H1 (cell line): ENCODE data around the gene IQCH. TPM values are rescaled to one million over a fixed set of nuclear protein-coding genes. Genes with fewer than 3 reads are reported as not detected.

Experiments used
- BRCA1 ChIP-seq: IDR thresholded peaks from 2 replicates; pipeline ENCODE4 v1.6.1; 2012; ENCODE audit warnings: low read depth, low read length, improper control_type of control experiment
- POLR2AphosphoS5 ChIP-seq: IDR thresholded peaks from 2 replicates; pipeline ENCODE4 v1.6.1; 2011; ENCODE audit warnings: low read depth, low read length
- SP1 ChIP-seq: IDR thresholded peaks from 2 replicates; pipeline ENCODE4 v1.6.1; 2011; ENCODE audit warnings: low read depth, low read length
- polyA plus RNA-seq, 7 experiments: library from polyadenylated mRNA; depleted of rRNA in 3 of 7; stranded (reverse) in 5 of 7; unstranded in 2 of 7; fragments of >200 nt in 5 of 7; fragments of 200-250 nt in 2 of 7; gene quantifications; 1 replicate in 5 of 7; 2 replicates in 1 of 7; 4 replicates in 1 of 7; pipeline versions ENCODE4 v1.2.1 to v1.2.3, GENCODE V29; 2011 to 2013; ENCODE audit warnings: missing spikeins in 2 of 7, mixed read lengths in 2 of 7
- total RNA-seq: library from RNA; stranded (reverse); fragmentation: NEBNext Ultra II Directional; extraction: Animal tissue kit (Norgen Biotek cat#: 25700); gene quantifications from 2 replicates; pipeline ENCODE4 v1.2.1, GENCODE V29; 2021
- TF ChIP-seq, protein P1 (sequence below): fragments of 300-600 bp; sonication (generic); IDR thresholded peaks from 2 replicates; pipeline ENCODE4 v1.7.1; 2012; ENCODE audit warnings: low read length, moderate library complexity, mild to moderate bottlenecking, inconsistent platforms; ENCODE audit not compliant: insufficient replicate concordance

IQCH gene
- total and polyA plus RNA-seq, 2 of the 8 experiments (the other 6 are each of a cell fraction or from before 2014, with no cell fraction given): 0.60 to 1.9 TPM

DNA sequence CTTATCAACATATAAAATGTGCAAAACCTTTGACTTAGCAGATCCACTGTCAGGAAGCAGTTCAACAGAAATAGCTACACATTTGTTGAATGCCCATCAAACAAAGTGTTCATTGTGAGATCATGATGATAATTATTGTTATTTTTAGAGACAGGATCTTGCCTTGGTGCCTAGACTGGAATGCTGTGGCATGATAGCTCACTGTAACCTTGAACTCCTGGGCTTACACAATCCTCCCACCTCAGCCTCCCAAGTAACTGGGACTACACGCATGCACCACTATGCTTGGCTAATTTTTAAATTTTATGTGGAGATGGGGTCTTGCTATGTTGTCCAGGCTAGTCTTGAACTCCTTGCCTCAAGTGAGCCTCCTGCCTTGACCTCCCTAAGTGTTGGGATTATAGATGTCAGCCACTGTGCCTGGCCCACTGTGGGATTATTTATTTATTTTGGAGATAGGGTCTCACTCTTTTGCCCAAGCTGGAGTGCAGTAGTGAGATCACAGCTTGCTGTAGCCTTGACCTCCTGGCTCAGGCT lies 296.7 kb downstream of the IQCH start (continued):
- TF ChIP-seq, protein P1, sequence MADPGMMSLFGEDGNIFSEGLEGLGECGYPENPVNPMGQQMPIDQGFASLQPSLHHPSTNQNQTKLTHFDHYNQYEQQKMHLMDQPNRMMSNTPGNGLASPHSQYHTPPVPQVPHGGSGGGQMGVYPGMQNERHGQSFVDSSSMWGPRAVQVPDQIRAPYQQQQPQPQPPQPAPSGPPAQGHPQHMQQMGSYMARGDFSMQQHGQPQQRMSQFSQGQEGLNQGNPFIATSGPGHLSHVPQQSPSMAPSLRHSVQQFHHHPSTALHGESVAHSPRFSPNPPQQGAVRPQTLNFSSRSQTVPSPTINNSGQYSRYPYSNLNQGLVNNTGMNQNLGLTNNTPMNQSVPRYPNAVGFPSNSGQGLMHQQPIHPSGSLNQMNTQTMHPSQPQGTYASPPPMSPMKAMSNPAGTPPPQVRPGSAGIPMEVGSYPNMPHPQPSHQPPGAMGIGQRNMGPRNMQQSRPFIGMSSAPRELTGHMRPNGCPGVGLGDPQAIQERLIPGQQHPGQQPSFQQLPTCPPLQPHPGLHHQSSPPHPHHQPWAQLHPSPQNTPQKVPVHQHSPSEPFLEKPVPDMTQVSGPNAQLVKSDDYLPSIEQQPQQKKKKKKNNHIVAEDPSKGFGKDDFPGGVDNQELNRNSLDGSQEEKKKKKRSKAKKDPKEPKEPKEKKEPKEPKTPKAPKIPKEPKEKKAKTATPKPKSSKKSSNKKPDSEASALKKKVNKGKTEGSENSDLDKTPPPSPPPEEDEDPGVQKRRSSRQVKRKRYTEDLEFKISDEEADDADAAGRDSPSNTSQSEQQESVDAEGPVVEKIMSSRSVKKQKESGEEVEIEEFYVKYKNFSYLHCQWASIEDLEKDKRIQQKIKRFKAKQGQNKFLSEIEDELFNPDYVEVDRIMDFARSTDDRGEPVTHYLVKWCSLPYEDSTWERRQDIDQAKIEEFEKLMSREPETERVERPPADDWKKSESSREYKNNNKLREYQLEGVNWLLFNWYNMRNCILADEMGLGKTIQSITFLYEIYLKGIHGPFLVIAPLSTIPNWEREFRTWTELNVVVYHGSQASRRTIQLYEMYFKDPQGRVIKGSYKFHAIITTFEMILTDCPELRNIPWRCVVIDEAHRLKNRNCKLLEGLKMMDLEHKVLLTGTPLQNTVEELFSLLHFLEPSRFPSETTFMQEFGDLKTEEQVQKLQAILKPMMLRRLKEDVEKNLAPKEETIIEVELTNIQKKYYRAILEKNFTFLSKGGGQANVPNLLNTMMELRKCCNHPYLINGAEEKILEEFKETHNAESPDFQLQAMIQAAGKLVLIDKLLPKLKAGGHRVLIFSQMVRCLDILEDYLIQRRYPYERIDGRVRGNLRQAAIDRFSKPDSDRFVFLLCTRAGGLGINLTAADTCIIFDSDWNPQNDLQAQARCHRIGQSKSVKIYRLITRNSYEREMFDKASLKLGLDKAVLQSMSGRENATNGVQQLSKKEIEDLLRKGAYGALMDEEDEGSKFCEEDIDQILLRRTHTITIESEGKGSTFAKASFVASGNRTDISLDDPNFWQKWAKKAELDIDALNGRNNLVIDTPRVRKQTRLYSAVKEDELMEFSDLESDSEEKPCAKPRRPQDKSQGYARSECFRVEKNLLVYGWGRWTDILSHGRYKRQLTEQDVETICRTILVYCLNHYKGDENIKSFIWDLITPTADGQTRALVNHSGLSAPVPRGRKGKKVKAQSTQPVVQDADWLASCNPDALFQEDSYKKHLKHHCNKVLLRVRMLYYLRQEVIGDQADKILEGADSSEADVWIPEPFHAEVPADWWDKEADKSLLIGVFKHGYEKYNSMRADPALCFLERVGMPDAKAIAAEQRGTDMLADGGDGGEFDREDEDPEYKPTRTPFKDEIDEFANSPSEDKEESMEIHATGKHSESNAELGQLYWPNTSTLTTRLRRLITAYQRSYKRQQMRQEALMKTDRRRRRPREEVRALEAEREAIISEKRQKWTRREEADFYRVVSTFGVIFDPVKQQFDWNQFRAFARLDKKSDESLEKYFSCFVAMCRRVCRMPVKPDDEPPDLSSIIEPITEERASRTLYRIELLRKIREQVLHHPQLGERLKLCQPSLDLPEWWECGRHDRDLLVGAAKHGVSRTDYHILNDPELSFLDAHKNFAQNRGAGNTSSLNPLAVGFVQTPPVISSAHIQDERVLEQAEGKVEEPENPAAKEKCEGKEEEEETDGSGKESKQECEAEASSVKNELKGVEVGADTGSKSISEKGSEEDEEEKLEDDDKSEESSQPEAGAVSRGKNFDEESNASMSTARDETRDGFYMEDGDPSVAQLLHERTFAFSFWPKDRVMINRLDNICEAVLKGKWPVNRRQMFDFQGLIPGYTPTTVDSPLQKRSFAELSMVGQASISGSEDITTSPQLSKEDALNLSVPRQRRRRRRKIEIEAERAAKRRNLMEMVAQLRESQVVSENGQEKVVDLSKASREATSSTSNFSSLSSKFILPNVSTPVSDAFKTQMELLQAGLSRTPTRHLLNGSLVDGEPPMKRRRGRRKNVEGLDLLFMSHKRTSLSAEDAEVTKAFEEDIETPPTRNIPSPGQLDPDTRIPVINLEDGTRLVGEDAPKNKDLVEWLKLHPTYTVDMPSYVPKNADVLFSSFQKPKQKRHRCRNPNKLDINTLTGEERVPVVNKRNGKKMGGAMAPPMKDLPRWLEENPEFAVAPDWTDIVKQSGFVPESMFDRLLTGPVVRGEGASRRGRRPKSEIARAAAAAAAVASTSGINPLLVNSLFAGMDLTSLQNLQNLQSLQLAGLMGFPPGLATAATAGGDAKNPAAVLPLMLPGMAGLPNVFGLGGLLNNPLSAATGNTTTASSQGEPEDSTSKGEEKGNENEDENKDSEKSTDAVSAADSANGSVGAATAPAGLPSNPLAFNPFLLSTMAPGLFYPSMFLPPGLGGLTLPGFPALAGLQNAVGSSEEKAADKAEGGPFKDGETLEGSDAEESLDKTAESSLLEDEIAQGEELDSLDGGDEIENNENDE: no peak
- TF ChIP-seq SP1 (no peak), BRCA1 (no peak), POLR2AphosphoS5 (no peak)
